ENCODE measurements around the gene TMTC1. TPM values are rescaled to one million over a fixed set of nuclear protein-coding genes. Genes with fewer than 3 reads are reported as not detected.

TMTC1 gene
- total RNA-seq, 1 donor from 2014 or later = 0.57 TPM

GRCh38 chr12:29528161-29528560, 255.6 kb downstream of the TMTC1 start:
- Mint-ChIP-seq H3K27ac (no peak overlapping the region), H3K4me3 (no peak overlapping the region), H3K36me3 (ENCODE audit: low read depth) (no peaks in the 10 kb centered on the region), H3K9me3 (no peaks in the 10 kb centered on the region), H3K4me1 (ENCODE audit: low read depth) (no peaks in the 10 kb centered on the region), H3K27me3 (ENCODE audit: insufficient read depth) (peaks cover 4% of the 10 kb centered on the region)
- DNase-seq (ENCODE audit: low spot score) = no peak
- intact Hi-C loops (cut with micrococcal nuclease) = no loop called here

- intact Hi-C loops (cut with micrococcal nuclease) = no loop called here
- H3K4me1 Mint-ChIP-seq (ENCODE audit: low read depth) = no peaks in the 10 kb centered on the region
- peaks cover 2% of the 10 kb centered on the region for H3K27me3 Mint-ChIP-seq (ENCODE audit: insufficient read depth)
- DNase-seq (ENCODE audit: low spot score) = no peak
- H3K36me3 Mint-ChIP-seq (ENCODE audit: low read depth) = no peaks in the 10 kb centered on the region
- no peak overlapping the region for H3K27ac Mint-ChIP-seq
- no peaks in the 10 kb centered on the region for H3K9me3 Mint-ChIP-seq
- H3K4me3 Mint-ChIP-seq = no peak overlapping the region
Observed at GRCh38 chr12:29521951-29522350, 261.8 kb downstream of the TMTC1 start.

GRCh38 chr12:29519585-29520182, 264.1 kb downstream of the TMTC1 start:
- Mint-ChIP-seq H3K4me1 (ENCODE audit: low read depth) (no peaks in the 10 kb centered on the region), H3K27me3 (ENCODE audit: insufficient read depth) (peaks cover 5% of the 10 kb centered on the region), H3K27ac (no peak overlapping the region), H3K9me3 (no peaks in the 10 kb centered on the region), H3K36me3 (ENCODE audit: low read depth) (no peaks in the 10 kb centered on the region), H3K4me3 (no peak overlapping the region)
- no peak for DNase-seq (ENCODE audit: low spot score)
- intact Hi-C loops (cut with micrococcal nuclease) = loop anchor here (1.0 kb wide), 2 partner anchors 1288 to 1325 kb away; no protein-coding TSS in a partner anchor

DNA sequence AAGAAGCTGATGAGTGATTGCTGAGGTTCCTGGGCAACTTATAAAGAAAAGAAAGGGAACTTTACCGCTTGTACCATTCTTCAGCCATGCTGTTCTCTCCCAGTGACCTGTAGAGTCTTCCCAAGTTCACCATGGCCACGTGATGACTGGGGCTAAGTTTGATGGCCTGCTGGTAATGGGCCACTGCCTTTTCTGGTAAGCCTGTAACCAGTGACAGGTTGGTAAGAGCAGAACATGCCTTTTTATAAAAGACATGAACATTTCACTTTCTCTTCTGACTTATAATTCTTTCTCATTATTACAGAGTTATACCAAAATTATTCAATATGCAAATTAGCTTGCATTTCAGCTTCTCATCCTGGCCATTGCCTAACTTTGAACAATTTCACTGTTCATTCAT, 265.3 kb downstream of the TMTC1 start:
- intact Hi-C loops (cut with micrococcal nuclease) = no loop called here
- no peak for DNase-seq (ENCODE audit: low spot score)
- peaks cover 8% of the 10 kb centered on the region for H3K27me3 Mint-ChIP-seq (ENCODE audit: insufficient read depth)
- no peaks in the 10 kb centered on the region for H3K9me3 Mint-ChIP-seq
- H3K36me3 Mint-ChIP-seq (ENCODE audit: low read depth) = no peaks in the 10 kb centered on the region
- H3K27ac Mint-ChIP-seq = no peak overlapping the region
- H3K4me3 Mint-ChIP-seq = no peak overlapping the region
- no peaks in the 10 kb centered on the region for H3K4me1 Mint-ChIP-seq (ENCODE audit: low read depth)

GRCh38 chr12:29517264-29517663, 266.5 kb downstream of the TMTC1 start:
- no peak overlapping the region for H3K4me3 Mint-ChIP-seq
- peaks cover 8% of the 10 kb centered on the region for H3K27me3 Mint-ChIP-seq (ENCODE audit: insufficient read depth)
- no peak overlapping the region for H3K27ac Mint-ChIP-seq
- H3K9me3 Mint-ChIP-seq = no peaks in the 10 kb centered on the region
- intact Hi-C loops (cut with micrococcal nuclease) = no loop called here
- no peaks in the 10 kb centered on the region for H3K4me1 Mint-ChIP-seq (ENCODE audit: low read depth)
- DNase-seq (ENCODE audit: low spot score) = no peak
- H3K36me3 Mint-ChIP-seq (ENCODE audit: low read depth) = no peaks in the 10 kb centered on the region

- H3K36me3 Mint-ChIP-seq (ENCODE audit: low read depth) = no peaks in the 10 kb centered on the region
- H3K4me3 Mint-ChIP-seq = no peak overlapping the region
- intact Hi-C loops (cut with micrococcal nuclease) = no loop called here
- no peak overlapping the region for H3K27ac Mint-ChIP-seq
- no peak for DNase-seq (ENCODE audit: low spot score)
- peaks cover 6% of the 10 kb centered on the region for H3K27me3 Mint-ChIP-seq (ENCODE audit: insufficient read depth)
- H3K4me1 Mint-ChIP-seq (ENCODE audit: low read depth) = no peaks in the 10 kb centered on the region
- H3K9me3 Mint-ChIP-seq = no peaks in the 10 kb centered on the region
Observed at GRCh38 chr12:29516431-29516875, 267.3 kb downstream of the TMTC1 start.

DNA sequence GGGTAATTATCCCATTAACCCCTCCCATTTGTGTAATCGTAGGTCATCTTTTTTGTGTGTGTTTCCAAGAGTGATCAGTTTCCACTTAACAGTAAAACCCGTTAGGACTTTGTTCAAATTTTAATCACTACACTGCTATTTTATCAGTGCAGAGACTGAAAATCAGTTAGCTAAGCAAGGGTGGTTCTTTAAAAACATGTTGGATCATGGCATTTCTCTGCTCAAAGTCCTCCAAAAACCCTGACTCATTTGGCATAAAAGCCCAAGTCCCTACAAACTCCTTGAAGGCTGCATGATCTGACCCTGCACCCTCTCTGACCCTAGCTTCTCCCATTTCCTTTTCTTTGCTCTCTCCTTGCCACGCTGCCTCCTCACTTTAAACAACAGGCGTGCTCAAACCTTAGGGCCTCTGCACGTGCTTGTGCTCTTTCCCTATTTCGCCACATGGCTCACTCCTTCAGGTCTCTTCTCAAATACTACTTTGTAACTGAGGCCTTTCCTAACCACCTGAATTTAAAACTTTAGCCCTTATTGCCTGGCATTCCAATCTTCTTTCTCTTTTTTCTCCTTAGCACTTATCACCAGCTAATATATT, 273.1 kb downstream of the TMTC1 start:
- intact Hi-C loops (cut with micrococcal nuclease) = no loop called here
- H3K36me3 Mint-ChIP-seq (ENCODE audit: low read depth) = no peaks in the 10 kb centered on the region
- no peak for DNase-seq (ENCODE audit: low spot score)
- H3K4me3 Mint-ChIP-seq = no peak overlapping the region
- H3K27me3 Mint-ChIP-seq (ENCODE audit: insufficient read depth) = peaks cover 2% of the 10 kb centered on the region
- no peak overlapping the region for H3K27ac Mint-ChIP-seq
- H3K4me1 Mint-ChIP-seq (ENCODE audit: low read depth) = no peaks in the 10 kb centered on the region
- H3K9me3 Mint-ChIP-seq = no peaks in the 10 kb centered on the region

DNA sequence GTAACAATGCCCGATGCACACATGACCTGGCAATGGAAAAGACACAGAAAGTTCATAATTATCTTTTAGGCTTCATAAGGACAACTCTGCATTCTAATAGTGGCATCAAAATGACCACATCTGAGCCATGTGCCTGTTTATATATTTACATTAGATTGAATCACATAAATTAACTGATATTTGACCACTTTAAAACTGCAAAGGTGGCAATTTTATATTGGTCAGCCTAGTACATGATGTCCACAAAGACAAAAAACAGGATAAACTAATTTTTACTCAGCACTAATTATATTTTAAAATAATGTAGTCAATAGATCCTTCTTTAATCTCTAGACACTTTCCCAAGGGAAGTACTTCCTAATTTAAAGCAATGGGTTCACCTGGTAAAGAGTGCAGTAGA, 274.2 kb downstream of the TMTC1 start:
- Mint-ChIP-seq H3K4me1 (ENCODE audit: low read depth) (no peaks in the 10 kb centered on the region), H3K4me3 (no peak overlapping the region), H3K36me3 (ENCODE audit: low read depth) (no peaks in the 10 kb centered on the region), H3K27ac (no peak overlapping the region), H3K9me3 (no peaks in the 10 kb centered on the region), H3K27me3 (ENCODE audit: insufficient read depth) (peaks cover 2% of the 10 kb centered on the region)
- intact Hi-C loops (cut with micrococcal nuclease) = no loop called here
- DNase-seq (ENCODE audit: low spot score) = no peak

DNA sequence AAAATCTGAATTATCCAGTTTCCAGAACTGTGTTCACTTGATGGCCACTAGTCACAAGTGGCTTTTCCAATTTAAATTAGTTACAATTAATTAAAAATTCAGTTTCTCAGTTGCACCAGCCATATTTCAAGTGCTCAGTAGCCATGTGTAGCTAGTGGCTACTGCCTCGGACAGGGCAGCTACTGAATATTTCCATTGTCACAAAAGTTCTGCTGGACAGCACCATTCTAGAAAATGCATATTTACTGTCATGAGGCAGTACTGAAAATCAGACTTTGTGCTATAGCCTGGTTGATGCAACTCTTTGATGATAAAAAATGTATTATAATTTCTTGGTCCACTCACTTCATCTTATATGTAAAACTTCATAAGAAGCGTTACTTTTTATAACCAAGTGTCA, 274.8 kb downstream of the TMTC1 start:
- H3K4me3 Mint-ChIP-seq = no peak overlapping the region
- H3K27ac Mint-ChIP-seq = no peak overlapping the region
- intact Hi-C loops (cut with micrococcal nuclease) = no loop called here
- H3K27me3 Mint-ChIP-seq (ENCODE audit: insufficient read depth) = peaks cover 2% of the 10 kb centered on the region
- no peaks in the 10 kb centered on the region for H3K4me1 Mint-ChIP-seq (ENCODE audit: low read depth)
- no peaks in the 10 kb centered on the region for H3K36me3 Mint-ChIP-seq (ENCODE audit: low read depth)
- no peak for DNase-seq (ENCODE audit: low spot score)
- no peaks in the 10 kb centered on the region for H3K9me3 Mint-ChIP-seq

GRCh38 chr12:29505122-29505521, 278.6 kb downstream of the TMTC1 start:
- Mint-ChIP-seq H3K4me3 (no peak overlapping the region), H3K27ac (no peak overlapping the region)
- intact Hi-C loops (cut with micrococcal nuclease) = no loop called here

GRCh38 chr12:29503283-29503682, 280.5 kb downstream of the TMTC1 start:
- DNase-seq (ENCODE audit: low spot score) = no peak
- no peak overlapping the region for H3K27ac Mint-ChIP-seq
- no peaks in the 10 kb centered on the region for H3K36me3 Mint-ChIP-seq (ENCODE audit: low read depth)
- H3K4me3 Mint-ChIP-seq = no peak overlapping the region
- no peaks in the 10 kb centered on the region for H3K27me3 Mint-ChIP-seq (ENCODE audit: insufficient read depth)
- intact Hi-C loops (cut with micrococcal nuclease) = no loop called here
- H3K4me1 Mint-ChIP-seq (ENCODE audit: low read depth) = no peaks in the 10 kb centered on the region
- H3K9me3 Mint-ChIP-seq = no peaks in the 10 kb centered on the region

More at GRCh38 chr12:29505122-29505521, 278.6 kb downstream of the TMTC1 start:
- H3K4me1 Mint-ChIP-seq (ENCODE audit: low read depth) = no peaks in the 10 kb centered on the region
- DNase-seq (ENCODE audit: low spot score) = no peak
- no peaks in the 10 kb centered on the region for H3K27me3 Mint-ChIP-seq (ENCODE audit: insufficient read depth)
- no peaks in the 10 kb centered on the region for H3K9me3 Mint-ChIP-seq
- H3K36me3 Mint-ChIP-seq (ENCODE audit: low read depth) = no peaks in the 10 kb centered on the region

- Mint-ChIP-seq H3K27me3 (ENCODE audit: insufficient read depth) (no peaks in the 10 kb centered on the region), H3K4me3 (no peak overlapping the region), H3K27ac (no peak overlapping the region), H3K36me3 (ENCODE audit: low read depth) (no peaks in the 10 kb centered on the region), H3K4me1 (ENCODE audit: low read depth) (no peaks in the 10 kb centered on the region), H3K9me3 (no peaks in the 10 kb centered on the region)
- no peak for DNase-seq (ENCODE audit: low spot score)
- intact Hi-C loops (cut with micrococcal nuclease) = no loop called here
Observed at GRCh38 chr12:29499235-29499634, 284.5 kb downstream of the TMTC1 start.

DNA sequence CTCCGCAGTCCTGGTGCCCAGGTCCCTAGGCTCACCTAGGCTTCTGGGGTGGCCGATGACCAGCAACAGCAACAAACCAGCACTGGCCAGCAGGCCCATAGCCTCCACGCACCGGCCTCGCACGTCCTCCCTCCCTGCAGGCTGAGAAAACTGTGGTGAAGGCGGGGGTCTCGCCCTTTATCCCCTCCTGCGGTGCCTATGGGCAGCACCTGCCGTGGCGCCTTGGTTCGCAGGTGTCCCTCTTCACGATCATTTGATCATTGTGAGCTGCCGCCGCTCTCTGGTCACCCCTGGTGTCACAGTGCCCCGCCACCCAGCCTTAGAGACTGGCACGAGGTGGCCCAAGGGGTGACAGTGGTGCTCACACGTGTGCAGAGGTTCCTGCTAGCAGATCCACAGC, 286.2 kb downstream of the TMTC1 start, which contains the start of gene OVCH1:
OVCH1 (minus strand) TSS at position 99 of the 400 bp plus-strand sequence; CDS start at position 99, 0 bp downstream.
- no peak within 1 kb of the TSS for H3K4me3 Mint-ChIP-seq
- DNase-seq (ENCODE audit: low spot score) = no peak

More for the DNA sequence above, 286.2 kb downstream of the TMTC1 start, which contains the start of gene OVCH1:
- intact Hi-C loops (cut with micrococcal nuclease) = no loop called here
- Mint-ChIP-seq H3K9me3 (no peaks in the 10 kb centered on the region), H3K4me1 (ENCODE audit: low read depth) (no peaks in the 10 kb centered on the region), H3K36me3 (ENCODE audit: low read depth) (no peaks in the 10 kb centered on the region), H3K27ac (no peak within 1 kb of the TSS), H3K27me3 (ENCODE audit: insufficient read depth) (no peaks in the 10 kb centered on the region)
